ENCODE measurements around the gene CBFA2T3.
"Not testable (repeated sequence)": the region's sequence is repeated elsewhere in the genome, so short reads cannot be mapped to it uniquely, and the experiment has no call there.

Gene CBFA2T3

DNA sequence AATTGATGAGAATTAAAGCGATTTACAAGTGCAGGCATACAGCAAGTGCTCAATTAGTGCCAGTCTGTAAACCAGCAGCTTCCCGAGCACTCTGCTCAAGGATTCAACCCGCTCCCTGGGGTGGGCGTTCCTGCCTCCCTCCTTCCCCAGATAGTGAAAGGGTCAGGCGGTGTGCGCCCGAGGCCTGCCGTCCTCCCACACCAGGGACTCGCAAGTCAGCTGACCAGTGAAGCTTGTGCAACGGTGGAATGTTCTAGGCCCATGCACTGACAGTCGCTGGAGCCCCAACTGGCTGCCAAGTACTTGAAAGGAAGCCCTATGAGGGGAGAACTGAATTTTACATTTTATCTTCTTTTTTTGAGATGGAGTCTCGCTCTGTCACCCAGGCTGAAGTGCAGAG lies 57.1 kb downstream of the CBFA2T3 start:
- DNase-seq = no peak

DNA sequence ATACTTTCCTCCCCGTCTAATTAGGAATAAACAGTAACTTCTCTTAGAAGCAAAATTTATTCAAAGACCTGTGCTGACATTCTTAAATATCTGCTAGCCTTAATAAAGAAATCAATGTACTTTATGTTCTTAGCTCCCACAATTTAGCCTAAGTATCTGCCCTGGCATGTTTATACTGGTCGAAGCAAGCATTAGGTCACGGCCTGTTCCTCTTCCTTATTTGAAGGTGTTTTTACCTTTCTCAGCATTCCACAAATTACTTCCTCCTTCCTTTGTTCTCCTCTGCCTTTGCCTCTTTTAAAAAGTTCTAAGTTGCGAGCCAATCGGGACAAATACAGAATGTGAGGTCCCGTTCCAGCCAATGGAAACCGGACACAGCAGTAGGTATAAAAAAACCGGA lies 58.1 kb downstream of the CBFA2T3 start:
- DNase-seq = not testable (repeated sequence)

DNA sequence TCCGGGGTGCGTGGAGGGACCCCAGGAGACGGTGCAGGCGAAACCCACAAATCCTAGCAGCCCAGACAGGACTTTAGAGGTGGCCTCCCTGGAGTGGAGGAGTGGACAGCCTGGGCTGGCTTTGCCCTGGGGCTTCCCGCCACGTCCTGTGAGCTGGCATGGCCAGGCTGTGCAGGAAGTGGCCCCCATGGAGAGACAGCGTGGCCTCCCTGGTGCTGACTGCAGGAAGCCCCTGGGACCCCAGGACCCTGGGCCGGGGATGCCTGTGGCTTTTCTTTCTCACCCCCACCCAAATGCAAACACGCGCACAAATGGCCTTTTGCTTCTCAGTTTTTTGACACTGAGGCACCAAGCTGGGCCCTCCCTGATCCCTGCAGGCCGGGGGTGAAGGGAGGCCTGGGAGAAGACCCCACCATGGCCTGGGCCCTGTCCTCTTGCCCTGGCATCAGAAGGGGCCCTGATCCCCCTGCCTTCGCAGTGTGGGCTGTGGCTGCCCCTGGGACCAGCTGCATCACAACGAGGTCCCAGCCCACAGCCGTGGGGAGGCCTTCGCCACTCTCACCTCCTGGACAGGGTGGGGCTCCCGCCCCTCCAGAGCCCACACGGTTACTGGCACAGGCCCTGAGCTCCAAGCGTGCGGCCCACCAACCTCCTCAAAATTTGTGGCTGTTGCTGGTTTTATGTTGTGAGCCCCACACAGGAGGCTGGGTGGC lies 58.9 kb downstream of the CBFA2T3 start:
- no peak for DNase-seq

DNA sequence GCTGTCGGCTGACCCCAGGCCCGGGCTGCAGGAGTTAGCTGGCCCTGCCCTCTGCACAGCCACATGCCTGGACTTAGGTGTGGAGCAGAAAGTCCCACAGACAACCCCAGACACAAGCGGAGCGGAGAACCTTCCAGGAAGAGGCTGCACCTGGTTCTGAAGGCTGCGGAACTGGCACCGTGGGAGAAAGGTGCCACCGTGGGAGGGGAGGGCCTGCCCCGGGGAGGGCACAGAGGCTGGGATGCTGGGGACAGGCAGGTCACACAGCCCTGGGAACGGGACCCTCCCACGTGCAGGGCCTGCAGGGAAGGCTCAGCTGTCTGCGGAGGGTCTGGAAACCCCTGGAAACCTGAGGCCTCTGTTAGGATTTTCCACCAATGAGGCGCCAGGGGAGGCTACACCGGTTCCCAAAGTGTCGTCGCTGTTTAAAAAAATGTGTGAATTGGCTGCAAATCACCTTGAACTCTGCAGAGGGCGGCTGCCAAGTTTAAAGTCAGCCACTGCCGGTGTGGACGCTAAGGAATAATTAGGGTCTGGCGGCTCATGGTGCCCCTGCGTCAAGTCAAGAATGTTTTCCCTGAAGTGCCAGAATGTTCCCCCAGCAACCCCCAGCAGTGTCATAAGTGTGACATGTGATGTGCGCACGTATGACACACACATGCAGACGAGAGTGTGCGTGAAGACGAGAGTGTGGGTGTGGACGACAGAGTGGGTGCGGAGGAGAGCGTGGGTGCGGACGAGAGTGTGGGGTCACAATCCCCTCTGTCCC lies 59.7 kb downstream of the CBFA2T3 start:
- no peak for DNase-seq

DNA sequence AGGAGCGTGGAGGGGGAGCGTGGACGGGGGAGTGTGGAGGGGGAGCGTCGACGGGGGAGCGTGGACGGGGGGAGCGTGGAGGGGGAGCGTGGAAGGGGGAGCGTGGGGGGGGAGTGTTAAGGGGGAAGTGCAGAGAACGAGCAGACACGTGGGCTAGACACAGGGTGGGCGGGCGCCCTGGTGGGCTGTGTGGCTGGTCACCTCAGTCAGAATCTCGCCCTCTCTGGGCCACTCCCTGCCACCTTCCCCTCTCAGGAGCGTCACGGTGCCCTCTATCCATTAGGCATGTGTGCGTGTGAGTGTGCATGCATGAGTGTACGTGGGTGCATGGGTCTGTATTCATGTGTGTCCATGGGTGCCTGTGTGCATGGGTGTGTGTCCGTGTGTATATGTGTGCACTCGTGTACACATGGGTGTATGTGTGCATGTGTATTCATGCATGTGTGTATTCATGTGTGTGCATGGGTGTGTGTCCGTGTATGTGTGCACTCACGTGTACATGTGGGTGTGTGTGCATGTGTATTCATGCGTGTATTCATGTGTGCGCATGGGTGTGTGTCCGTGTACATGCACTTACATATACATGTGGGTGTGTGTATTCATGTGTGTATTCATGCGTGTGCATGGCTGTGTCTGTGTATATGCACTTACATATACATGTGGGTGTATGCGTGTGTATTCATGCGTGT lies 61.2 kb downstream of the CBFA2T3 start:
- DNase-seq = no peak

DNA sequence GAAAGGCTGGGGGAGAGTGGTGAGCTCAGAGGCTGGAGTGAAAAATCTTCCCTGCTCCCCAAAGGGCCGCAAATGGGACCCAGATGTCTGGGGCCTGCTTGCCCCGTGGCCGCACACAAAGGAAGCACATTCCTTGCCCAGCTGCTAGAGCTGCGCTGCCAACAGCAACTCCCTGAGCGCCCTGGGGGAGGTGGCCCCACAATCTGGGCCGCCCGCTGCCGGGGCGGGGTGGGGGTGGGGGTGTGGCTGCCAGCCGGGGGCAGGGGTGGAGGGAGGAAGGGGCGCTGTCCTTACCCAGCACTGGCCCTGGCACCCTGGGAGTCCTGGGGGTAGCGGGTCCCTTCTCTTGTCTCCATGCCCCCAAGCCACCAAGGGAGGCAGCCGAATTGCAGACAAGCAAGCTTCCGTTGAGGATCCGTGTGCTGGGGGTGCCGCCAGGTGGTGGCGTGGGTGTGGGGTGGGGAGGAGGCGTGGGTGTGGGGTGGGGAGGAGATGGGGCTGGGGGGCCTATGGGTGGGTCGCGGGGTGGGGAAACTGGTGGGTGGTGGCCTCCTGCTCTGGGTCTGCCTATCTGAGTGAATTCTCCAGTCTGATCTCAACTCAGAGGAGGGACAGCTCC lies 62.1 kb downstream of the CBFA2T3 start:
- no peak for DNase-seq

DNA sequence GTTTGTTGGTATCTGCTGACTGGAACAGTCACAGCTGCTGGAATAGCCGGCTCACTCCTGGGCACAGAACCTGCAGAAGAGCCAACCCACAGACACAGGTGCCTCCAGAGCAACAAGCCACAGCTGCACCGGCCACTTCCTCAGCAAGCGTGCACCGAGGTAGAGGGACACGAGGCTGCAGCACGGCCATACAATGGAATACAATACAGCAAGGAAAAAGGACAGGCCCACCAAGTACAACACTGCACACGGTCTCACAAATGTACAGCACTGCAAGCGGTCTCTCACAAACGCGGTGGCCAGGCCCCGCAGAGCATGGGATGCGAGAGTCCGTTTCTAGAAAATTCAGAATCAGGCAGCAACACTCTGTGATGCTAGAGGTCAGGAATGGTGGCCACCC lies 63.1 kb downstream of the CBFA2T3 start:
- no peak for DNase-seq

DNA sequence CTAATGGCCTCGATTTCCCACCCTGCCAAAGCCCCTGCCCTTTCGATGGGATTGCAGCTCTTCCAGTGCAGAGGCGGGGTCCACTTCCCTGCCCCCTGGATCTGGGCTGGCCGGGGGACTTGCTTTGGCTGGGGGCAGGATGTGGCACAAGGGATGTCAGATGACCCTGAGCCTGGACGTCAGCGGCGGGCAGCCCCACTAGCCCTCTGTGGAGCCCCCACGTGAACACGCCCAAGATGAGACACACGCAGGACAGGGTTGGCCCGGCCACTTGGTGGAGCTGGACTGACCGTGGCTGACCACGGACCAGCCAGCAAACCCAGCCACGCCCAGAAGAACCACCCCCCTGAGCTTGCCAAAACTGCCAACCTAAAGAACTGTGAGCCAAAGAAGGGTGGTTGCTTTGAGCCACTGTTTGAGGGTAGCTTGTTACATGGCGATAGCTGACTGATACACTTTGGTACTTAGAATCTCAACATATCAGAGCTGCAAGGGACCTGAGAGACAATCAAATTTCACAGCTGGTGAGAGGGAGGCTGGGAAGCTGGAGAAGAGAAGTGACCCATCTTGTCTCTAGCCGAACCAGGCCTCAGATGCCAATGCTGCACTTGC lies 63.9 kb downstream of the CBFA2T3 start:
- no peak for DNase-seq

DNA sequence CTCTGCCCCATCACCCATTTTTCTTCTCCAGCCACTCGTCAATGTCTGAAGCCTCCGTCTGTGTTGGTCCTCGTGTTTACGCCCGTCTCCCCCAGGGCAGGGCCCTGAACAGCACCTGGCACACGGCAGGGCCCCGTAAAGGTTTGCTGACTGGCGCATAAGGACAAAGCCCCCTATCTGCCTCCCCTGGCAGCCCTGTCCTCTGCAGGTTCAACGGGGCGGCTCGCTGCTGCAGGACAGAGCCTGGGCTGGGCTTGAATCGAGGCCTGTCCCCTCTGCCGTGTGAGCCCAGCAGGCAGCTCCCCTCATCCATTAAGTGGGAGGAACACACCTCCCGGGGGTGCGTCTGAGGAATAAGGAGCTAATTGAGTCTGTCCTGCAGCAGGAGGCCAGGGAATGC lies 64.5 kb downstream of the CBFA2T3 start:
- no peak for DNase-seq

DNA sequence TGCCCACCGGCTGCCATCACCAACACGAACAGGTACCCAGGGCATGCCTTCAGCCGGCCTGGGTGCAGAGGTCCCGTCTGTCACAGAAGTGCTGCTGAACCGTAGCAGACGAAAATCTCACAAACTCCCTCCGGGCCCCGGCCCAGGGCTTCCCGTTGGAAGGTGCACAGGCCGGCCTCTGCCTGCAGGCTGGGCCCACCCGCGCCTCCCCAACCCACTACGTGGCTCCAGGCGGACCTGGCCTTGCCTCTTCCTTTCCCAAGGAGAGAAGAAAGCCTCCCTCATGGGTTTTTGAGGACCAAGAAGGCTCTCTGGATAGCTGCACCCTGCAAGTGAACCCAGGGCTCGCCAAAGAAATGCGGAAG lies 65.1 kb downstream of the CBFA2T3 start:
- DNase-seq = no peak

DNA sequence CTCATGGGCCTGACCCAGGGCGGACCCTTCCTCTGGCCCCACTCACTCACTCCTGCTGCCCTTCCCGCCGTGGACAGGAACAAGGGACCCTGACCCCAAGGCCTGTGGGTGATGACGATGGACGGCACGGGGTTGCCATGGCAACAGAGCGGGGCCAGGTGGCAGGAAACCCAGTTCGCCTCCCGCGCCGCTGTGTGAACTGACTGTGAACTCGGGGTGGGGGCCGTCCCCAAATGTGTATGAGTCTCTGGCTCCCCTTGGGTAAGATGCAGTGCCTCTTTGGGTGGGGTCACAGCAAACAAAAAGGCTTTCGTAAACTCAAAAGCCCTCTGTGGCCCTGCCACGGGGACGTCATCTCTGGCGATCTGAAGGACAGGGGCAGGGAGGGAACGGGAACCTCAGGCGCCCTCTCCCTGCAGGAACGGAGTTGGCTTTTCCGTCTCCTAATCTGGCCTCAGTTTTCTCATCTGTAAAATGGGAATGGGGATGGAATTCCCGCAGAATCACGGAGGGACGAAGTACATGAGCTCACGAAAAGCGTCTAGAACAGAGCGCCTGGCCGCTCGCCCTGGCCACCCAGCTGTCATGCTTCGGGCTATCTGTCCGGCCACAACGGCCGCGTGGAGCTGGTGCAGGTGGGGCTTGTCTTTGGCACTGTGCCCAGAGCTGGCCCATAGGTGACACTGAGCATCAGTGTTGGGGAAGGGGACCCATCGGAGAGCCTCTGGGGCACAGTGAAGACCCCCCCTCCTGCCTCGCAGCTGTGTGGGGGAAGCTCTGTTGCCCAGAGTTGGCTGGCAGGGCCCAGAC lies 65.7 kb downstream of the CBFA2T3 start:
- no peak for DNase-seq

DNA sequence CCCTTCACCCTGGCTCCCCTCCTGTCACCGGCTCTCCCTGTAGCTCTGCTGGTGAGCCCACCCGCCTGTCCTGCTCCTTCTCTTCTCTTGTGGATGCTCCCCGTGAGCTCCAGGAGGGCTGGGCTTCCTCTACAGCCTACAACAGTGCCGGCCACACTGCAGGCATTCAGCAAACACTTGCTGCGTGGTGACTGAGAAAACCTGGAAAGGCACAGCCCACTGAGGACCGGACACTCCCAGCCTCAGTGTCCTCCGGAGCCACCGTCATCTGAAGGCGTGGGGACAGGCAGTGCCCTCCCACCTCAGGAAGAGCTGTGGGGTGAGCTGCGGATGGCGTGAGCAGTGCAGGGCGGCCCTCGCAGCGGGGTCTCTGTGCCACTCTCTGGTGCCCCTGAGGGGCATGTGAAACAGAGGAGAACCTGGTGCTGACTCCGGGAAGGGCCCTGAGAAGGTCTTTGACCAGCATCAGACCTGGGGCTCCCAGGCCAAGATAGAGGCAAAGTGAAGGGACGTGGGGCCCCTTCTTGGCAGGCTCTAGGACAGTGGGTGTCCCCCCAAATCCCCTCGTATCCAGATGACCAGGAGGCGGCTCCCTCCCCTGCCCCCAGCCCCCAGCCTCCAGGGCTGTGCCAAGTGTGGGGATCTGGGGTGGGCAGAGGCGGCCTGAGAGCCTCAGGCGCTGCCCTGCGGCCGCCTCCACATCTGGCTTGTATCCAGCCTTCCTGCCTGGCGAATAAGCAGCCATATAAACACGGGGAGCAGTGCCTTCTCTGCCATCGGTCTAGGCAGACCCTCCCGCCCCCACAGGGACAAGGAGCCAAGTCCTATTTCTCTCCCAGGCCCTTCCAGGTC lies 66.5 kb downstream of the CBFA2T3 start:
- DNase-seq = no peak

DNA sequence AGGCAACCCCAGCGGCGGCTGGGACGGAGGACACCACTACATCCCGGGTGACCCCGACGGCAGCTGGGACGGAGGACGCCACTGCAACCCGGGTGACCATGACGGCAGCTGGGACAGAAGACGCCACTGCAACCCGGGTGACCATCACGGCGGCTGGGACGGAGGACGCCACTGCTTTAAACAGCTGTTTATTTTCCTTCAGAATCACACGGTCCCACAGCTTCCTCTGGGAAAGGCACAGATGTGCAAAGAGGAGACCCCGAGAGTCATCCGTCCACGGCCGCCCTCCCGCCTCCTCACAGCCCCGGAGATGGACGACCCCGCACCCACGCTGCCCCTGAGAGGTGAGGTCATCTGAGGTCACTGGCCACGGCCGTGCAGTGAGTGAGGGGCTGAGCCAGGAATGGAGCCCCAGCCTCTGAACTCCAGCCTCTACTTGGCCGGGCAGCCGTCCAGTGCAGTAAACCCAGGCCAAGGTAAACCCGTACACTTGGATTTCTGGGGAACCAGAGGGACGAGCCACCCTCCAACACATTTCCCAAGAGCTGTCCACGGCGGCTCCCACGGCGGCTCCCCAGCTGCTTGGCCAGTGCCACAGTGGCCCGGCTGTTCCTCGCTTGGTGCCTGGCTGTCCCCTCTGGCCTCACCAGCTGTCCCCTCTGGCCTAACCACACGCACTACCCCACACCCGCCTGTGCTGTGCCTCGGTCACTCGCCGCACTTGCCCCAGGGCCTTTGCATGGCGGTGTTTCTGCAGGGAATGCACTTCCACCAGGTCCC lies 67.4 kb downstream of the CBFA2T3 start:
- no peak for DNase-seq

DNA sequence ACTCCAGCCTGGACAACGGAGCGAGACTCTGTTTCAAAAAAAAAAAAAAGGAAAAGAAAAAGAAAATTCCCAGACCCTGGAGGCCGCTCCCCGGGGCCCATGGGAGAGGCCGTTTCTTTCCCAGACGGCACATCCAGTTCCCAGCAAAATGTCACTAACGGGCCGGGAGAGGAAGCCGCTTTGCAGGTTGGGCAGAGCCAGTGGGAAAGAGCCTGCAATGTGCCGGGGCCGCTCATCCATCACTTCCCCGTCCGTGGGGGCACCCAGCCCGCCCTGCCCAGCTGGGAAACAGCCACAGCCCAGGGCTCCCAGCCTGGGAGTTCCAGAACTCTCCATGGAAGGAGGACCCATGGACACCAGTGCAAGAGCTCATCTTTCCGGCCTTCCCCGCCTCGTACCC lies 68.7 kb downstream of the CBFA2T3 start:
- DNase-seq = no peak

DNA sequence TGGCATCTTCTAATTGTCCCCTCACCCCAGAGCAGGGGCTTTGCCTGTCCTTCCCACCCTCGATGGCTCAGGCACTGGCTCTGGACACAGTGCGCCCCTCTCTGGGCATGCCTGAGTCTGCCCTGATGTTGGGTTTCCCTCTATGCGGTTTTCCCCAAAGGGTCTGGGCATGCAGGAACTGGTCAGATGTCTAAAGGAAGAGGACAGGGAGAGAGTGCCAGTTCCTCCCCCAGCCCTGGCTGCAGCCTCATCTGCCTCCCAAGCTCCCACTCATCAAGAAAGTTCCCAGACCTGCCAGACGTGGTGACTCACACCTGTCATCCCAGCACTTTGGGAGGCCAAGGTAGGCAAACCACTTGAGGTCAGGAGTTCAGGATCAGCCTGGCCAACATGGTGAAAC lies 69.2 kb downstream of the CBFA2T3 start:
- no peak for DNase-seq

DNA sequence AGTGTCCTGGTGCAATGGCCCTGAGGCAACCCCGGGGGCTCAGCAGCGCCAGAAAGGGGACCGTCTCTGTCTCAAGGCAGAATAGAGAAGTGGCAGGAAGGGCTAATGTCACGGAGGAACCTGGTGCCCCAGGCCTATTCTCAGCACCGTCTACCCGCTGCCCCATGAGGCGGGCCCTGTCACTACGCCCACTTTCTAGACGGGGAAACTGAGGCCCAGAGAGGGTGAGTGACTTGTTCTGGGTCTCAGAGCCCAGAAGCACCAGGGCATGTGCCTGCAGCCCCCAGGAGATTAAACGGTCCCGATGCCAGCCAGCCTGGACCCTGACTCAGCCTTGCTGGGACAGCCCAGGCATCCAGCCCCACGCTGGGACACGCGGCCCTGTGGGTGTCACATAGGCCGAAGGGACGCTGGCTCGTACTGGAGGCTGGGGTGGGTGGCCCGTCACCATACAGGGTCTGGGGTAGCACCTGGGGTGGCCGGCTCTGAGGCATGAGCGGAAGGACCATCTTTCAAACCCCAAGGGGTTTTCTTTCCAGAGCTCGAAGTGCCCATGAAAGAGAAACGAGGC lies 70.4 kb downstream of the CBFA2T3 start:
- DNase-seq = no peak

DNA sequence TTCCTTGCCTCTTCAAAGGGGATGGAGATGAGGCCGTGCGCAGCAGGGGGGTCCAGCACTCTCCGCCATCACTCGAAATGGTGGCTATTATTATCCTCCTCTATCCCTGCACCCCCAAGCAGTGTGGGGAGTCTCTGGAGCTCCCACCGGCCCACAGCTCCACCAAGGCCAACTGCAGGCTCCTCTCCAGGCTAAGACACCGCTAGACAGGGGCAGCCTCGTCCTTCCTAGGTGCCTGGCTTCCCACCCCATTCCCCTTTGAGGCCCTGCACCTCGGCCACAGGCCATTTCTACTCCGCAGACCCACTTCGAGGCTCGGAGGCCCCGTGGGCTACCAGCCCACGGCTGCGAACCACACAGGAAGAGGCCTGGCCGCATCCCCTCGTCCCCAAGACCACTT lies 71.0 kb downstream of the CBFA2T3 start:
- no peak for DNase-seq

DNA sequence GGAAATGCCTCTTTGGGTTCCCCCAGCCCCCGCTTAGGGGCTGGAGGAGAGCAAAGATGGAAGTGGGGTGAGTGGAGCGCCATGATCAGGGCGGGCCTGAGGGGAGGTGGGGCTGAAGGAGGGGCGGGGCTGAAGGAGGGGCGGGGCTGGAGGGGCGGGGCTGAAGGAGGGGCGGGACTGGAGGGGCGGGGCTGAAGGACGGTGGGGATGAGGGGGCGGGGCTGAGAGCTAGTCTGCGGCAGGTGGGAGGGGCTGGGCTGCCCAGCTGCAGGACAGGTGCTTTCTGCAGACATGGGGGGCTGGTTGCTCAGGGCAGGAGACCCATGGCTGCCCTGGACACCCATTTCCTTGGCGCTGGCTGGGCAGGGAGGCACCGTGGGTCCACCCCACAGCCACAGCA lies 71.4 kb downstream of the CBFA2T3 start:
- no peak for DNase-seq

DNA sequence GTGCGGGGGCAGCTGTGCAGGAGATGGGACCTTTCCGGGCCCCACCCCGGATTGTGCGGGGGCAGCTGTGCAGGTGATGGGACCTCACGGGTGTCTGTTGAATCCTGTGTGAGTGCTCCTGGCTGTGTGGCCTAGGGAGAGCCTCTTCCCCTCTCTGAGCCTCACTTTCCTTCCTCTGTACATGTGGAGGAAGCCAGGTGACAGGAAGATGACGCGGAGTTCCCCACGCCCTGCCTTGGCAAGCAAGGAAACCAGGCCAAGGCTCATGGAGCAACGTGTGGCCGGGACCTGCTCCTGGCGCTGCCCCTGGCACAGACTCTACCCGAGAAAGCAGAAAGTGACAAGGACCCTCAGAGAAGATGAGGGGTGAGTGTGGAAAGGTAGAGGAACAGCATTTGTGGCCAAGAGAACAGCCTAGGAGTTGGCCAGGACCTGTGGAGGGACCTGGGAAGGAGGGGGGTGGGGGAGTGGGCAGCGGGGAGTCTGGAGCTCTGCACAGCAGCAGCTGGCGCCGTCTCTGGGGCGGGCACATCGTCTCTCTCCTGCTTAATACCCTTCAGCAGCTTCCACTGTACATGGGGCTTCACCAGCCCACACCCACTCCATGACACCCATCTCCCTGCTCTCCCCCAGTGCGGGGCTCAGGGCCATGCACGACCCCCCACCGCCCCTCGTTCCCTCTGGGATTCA lies 72.2 kb downstream of the CBFA2T3 start:
- DNase-seq = no peak

DNA sequence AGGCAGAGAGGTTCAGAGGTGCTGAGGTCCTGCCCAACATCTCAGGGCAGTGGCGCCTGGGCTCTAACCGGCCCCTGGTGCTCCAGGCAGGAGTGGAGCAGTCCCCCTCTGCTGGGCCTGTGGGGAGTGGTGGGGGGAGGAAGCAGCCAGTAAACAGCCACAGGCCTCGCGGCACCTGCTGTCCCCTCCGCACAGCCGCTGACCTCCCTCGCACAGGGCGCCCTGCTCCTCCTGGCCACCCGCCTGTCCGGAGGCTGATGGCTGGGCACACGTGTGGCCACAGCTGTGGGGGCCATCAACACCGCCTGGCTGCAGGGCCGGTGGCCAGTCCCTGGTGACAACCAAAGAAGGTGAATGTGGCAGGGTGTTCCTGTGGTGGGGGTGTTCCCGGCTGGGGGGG lies 73.7 kb downstream of the CBFA2T3 start:
- no peak for DNase-seq

All from T1000 (cell line).